Activated CD8-positive, alpha-beta memory T cell treated with anti-CD3 and anti-CD28 coated beads, Interleukin-2, amount 10 ng/mL, durations not matched to agents 7 days and 5 days (primary cell): ENCODE results near the gene GAGE12C. TPM values are rescaled to one million over a fixed set of nuclear protein-coding genes. Genes with fewer than 3 reads are reported as not detected.
"Not testable (repeated sequence)": the region's sequence is repeated elsewhere in the genome, so short reads cannot be mapped to it uniquely, and the experiment has no call there.

Experiments used
- ATAC-seq: fragments of 150-1000 bp; cut with Tn5 transposase; one replicate; pipeline ENCODE4 v1.10.0; 2021; ENCODE audit warnings: moderate library complexity
- CTCF ChIA-PET: fragments of 350-600 bp; sonication (Branson Sonifier 250); formaldehyde crosslinking; loops from one replicate; lab custom pipeline; 2021; ENCODE audit warnings: antibody characterized with exemption; lab: Charles Lee
- DNase-seq: peaks from one replicate; pipeline ENCODE4 v3.0.0-alpha.2; 2020
- H3K27ac Mint-ChIP-seq: one replicate; pipeline ENCODE4 v1.8.0; 2021; ENCODE audit warnings: mild to moderate bottlenecking, mixed read lengths
- H3K27me3 Mint-ChIP-seq: one replicate; pipeline ENCODE4 v1.8.0; 2021; ENCODE audit warnings: mixed read lengths
- H3K36me3 Mint-ChIP-seq: one replicate; pipeline ENCODE4 v1.8.0; 2021; ENCODE audit warnings: mild to moderate bottlenecking, mixed read lengths
- H3K4me1 Mint-ChIP-seq: one replicate; pipeline ENCODE4 v1.8.0; 2021; ENCODE audit warnings: mixed read lengths
- H3K4me3 Mint-ChIP-seq: one replicate; pipeline ENCODE4 v1.8.0; 2021; ENCODE audit warnings: mild to moderate bottlenecking, moderate library complexity, mixed read lengths
- H3K9me3 Mint-ChIP-seq: one replicate; pipeline ENCODE4 v1.8.0; 2022; ENCODE audit warnings: low read depth, mixed read lengths
- total RNA-seq, 2 experiments: library from RNA; stranded (reverse); gene quantifications; one replicate each; pipeline ENCODE4 v1.2.3, GENCODE V29; 2021

The GAGE12C gene, protein sequence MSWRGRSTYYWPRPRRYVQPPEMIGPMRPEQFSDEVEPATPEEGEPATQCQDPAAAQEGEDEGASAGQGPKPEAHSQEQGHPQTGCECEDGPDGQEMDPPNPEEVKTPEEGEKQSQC
- not detected for total RNA-seq

DNA sequence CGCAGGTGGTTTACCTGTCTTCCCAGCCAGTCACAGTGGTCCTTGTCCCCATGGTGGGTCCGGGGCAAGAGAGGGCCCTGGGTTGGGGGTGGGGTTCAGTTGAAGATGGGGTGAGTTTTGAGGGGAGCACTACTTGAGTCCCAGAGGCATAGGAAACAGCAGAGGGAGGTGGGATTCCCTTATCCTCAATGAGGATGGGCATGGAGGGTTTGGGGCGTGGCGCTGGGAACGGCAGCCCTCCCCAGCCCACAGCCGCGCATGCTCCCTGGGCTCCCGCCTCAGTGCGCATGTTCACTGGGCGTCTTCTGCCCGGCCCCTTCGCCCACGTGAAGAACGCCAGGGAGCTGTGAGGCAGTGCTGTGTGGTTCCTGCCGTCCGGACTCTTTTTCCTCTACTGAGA, at the start of gene GAGE12C:
TSS of gene GAGE12C (plus strand) at position 301 of the 400 bp plus-strand sequence. CDS start 1,155 bp downstream, outside the sequence.
- CTCF ChIA-PET, H3K27me3 Mint-ChIP-seq, H3K4me3 Mint-ChIP-seq, ATAC-seq, H3K9me3 Mint-ChIP-seq, H3K4me1 Mint-ChIP-seq, DNase-seq, H3K36me3 Mint-ChIP-seq, H3K27ac Mint-ChIP-seq: not testable (repeated sequence)

DNA sequence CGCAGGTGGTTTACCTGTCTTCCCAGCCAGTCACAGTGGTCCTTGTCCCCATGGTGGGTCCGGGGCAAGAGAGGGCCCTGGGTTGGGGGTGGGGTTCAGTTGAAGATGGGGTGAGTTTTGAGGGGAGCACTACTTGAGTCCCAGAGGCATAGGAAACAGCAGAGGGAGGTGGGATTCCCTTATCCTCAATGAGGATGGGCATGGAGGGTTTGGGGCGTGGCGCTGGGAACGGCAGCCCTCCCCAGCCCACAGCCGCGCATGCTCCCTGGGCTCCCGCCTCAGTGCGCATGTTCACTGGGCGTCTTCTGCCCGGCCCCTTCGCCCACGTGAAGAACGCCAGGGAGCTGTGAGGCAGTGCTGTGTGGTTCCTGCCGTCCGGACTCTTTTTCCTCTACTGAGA, 9.5 kb downstream of the GAGE12C start, which contains the start of gene GAGE12D:
TSS of gene GAGE12D (plus strand) at position 301 of the 400 bp plus-strand sequence. CDS start 1,155 bp downstream, outside the sequence.
- H3K27me3 Mint-ChIP-seq, ATAC-seq, H3K27ac Mint-ChIP-seq, H3K9me3 Mint-ChIP-seq, CTCF ChIA-PET, H3K4me1 Mint-ChIP-seq, DNase-seq, H3K36me3 Mint-ChIP-seq, H3K4me3 Mint-ChIP-seq: not testable (repeated sequence)

DNA sequence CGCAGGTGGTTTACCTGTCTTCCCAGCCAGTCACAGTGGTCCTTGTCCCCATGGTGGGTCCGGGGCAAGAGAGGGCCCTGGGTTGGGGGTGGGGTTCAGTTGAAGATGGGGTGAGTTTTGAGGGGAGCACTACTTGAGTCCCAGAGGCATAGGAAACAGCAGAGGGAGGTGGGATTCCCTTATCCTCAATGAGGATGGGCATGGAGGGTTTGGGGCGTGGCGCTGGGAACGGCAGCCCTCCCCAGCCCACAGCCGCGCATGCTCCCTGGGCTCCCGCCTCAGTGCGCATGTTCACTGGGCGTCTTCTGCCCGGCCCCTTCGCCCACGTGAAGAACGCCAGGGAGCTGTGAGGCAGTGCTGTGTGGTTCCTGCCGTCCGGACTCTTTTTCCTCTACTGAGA, 19.0 kb downstream of the GAGE12C start, which contains the start of gene GAGE12E:
TSS of gene GAGE12E (plus strand) at position 301 of the 400 bp plus-strand sequence. CDS start 1,155 bp downstream, outside the sequence.
- CTCF ChIA-PET, H3K4me3 Mint-ChIP-seq, H3K9me3 Mint-ChIP-seq, ATAC-seq, DNase-seq, H3K36me3 Mint-ChIP-seq, H3K27ac Mint-ChIP-seq, H3K27me3 Mint-ChIP-seq, H3K4me1 Mint-ChIP-seq: not testable (repeated sequence)

DNA sequence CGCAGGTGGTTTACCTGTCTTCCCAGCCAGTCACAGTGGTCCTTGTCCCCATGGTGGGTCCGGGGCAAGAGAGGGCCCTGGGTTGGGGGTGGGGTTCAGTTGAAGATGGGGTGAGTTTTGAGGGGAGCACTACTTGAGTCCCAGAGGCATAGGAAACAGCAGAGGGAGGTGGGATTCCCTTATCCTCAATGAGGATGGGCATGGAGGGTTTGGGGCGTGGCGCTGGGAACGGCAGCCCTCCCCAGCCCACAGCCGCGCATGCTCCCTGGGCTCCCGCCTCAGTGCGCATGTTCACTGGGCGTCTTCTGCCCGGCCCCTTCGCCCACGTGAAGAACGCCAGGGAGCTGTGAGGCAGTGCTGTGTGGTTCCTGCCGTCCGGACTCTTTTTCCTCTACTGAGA, 28.6 kb downstream of the GAGE12C start, which contains the start of gene GAGE12F:
TSS of gene GAGE12F (plus strand) at position 301 of the 400 bp plus-strand sequence. CDS start 1,155 bp downstream, outside the sequence.
- H3K4me1 Mint-ChIP-seq, DNase-seq, H3K4me3 Mint-ChIP-seq, CTCF ChIA-PET, H3K9me3 Mint-ChIP-seq, H3K27me3 Mint-ChIP-seq, H3K36me3 Mint-ChIP-seq, H3K27ac Mint-ChIP-seq, ATAC-seq: not testable (repeated sequence)

DNA sequence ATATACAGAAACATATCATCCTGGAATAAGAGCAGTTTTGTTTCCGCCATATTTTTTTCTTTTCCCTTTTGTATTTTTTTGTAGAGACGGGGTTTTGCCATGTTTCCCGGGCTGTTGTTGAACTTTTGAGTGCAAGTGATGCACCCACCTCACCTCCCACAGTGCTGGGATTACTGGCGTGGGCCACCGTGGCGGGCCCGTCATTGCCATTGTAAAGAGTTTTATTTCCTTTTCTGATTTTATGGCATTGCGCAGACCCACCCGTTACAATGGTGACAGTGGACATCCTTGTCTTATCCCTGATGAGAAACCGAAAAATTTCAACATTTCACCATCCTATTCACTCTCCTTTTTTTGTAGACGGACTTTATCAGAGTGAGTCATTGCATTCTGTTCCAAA, 36.8 kb downstream of the GAGE12C start:
- H3K27ac Mint-ChIP-seq, H3K36me3 Mint-ChIP-seq, CTCF ChIA-PET, H3K27me3 Mint-ChIP-seq, ATAC-seq, H3K9me3 Mint-ChIP-seq, H3K4me3 Mint-ChIP-seq, H3K4me1 Mint-ChIP-seq: not testable (repeated sequence)
- DNase-seq, result peak; percentile 32

DNA sequence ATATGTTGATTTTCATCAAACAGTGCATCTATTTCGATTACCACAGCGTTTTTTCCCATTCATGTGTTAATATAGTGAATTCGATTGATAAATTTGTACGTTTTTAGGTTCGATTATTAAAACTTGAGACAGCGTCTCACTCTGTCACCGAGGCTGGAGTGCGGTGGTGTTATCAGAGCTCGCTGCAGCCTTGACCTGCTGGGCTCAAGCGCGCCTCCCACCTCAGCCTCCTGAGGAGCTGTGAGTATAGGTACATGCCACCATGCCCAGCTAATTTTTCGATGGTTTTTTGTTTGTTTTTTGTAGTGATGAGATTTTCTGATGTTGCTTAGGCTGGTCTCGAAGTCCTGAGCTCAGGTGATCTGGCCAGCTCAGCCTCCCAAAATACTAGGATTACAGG, 37.2 kb downstream of the GAGE12C start:
- H3K27ac Mint-ChIP-seq, H3K4me1 Mint-ChIP-seq, CTCF ChIA-PET, ATAC-seq, H3K36me3 Mint-ChIP-seq, H3K4me3 Mint-ChIP-seq, H3K9me3 Mint-ChIP-seq, H3K27me3 Mint-ChIP-seq: not testable (repeated sequence)
- DNase-seq, result peak; percentile 11

DNA sequence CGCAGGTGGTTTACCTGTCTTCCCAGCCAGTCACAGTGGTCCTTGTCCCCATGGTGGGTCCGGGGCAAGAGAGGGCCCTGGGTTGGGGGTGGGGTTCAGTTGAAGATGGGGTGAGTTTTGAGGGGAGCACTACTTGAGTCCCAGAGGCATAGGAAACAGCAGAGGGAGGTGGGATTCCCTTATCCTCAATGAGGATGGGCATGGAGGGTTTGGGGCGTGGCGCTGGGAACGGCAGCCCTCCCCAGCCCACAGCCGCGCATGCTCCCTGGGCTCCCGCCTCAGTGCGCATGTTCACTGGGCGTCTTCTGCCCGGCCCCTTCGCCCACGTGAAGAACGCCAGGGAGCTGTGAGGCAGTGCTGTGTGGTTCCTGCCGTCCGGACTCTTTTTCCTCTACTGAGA, 38.1 kb downstream of the GAGE12C start, which contains the start of gene GAGE12G:
TSS of gene GAGE12G (plus strand) at position 301 of the 400 bp plus-strand sequence. CDS start 1,155 bp downstream, outside the sequence.
- H3K27me3 Mint-ChIP-seq, H3K27ac Mint-ChIP-seq, H3K36me3 Mint-ChIP-seq, H3K4me1 Mint-ChIP-seq, H3K9me3 Mint-ChIP-seq, DNase-seq, CTCF ChIA-PET, H3K4me3 Mint-ChIP-seq, ATAC-seq: not testable (repeated sequence)

DNA sequence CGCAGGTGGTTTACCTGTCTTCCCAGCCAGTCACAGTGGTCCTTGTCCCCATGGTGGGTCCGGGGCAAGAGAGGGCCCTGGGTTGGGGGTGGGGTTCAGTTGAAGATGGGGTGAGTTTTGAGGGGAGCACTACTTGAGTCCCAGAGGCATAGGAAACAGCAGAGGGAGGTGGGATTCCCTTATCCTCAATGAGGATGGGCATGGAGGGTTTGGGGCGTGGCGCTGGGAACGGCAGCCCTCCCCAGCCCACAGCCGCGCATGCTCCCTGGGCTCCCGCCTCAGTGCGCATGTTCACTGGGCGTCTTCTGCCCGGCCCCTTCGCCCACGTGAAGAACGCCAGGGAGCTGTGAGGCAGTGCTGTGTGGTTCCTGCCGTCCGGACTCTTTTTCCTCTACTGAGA, 47.7 kb downstream of the GAGE12C start, which contains the start of gene GAGE12H:
TSS of gene GAGE12H (plus strand) at position 301 of the 400 bp plus-strand sequence. CDS start 1,155 bp downstream, outside the sequence.
- H3K27ac Mint-ChIP-seq, H3K4me3 Mint-ChIP-seq, H3K36me3 Mint-ChIP-seq, H3K27me3 Mint-ChIP-seq, H3K9me3 Mint-ChIP-seq, DNase-seq, H3K4me1 Mint-ChIP-seq, ATAC-seq, CTCF ChIA-PET: not testable (repeated sequence)

Other genes with a start within 250 kb of the GAGE12C start
- gene GAGE10, start 228.5 kb upstream of the GAGE12C start, total RNA-seq, result not detected
- not detected for gene GAGE12J, start 210.1 kb upstream of the GAGE12C start, total RNA-seq
- gene GAGE13, start 200.6 kb upstream of the GAGE12C start, total RNA-seq, result not detected
- not detected for gene GAGE12D, start 9.6 kb downstream of the GAGE12C start, total RNA-seq
- not detected for gene GAGE12E, start 19.1 kb downstream of the GAGE12C start, total RNA-seq
- not detected for gene GAGE12F, start 28.7 kb downstream of the GAGE12C start, total RNA-seq
- gene GAGE12G, start 38.2 kb downstream of the GAGE12C start, total RNA-seq, result not detected
- not detected for gene GAGE12H, start 47.8 kb downstream of the GAGE12C start, total RNA-seq
- gene GAGE2A, start 57.3 kb downstream of the GAGE12C start, total RNA-seq, result not detected
- gene GAGE1, start 66.8 kb downstream of the GAGE12C start, total RNA-seq, result not detected
- not detected for gene PAGE1, start 163.8 kb downstream of the GAGE12C start, total RNA-seq